Rectal smooth muscle tissue (tissue), 1 donor: Measurements from ENCODE around the gene BMPR1B.

Experiments
- H3K27ac ChIP-seq: one replicate; pipeline ENCODE4 v1.7.0; 2013; ENCODE audit warnings: low read depth, low read length, inconsistent platforms
- H3K27me3 ChIP-seq: one replicate; pipeline ENCODE4 v1.7.0; 2013; ENCODE audit warnings: low read length; ENCODE audit not compliant: control insufficient read depth, insufficient read depth
- H3K36me3 ChIP-seq: one replicate; pipeline ENCODE4 v1.7.0; 2013; ENCODE audit warnings: low read length; ENCODE audit not compliant: control insufficient read depth, insufficient read depth
- H3K4me1 ChIP-seq: one replicate; pipeline ENCODE4 v1.7.0; 2013; ENCODE audit warnings: low read length; ENCODE audit not compliant: control insufficient read depth, insufficient read depth
- H3K4me3 ChIP-seq: one replicate; pipeline ENCODE4 v1.7.0; 2013; ENCODE audit warnings: low read length
- H3K9ac ChIP-seq: one replicate; pipeline ENCODE4 v1.7.0; 2013; ENCODE audit warnings: low read length

BMPR1B gene

DNA sequence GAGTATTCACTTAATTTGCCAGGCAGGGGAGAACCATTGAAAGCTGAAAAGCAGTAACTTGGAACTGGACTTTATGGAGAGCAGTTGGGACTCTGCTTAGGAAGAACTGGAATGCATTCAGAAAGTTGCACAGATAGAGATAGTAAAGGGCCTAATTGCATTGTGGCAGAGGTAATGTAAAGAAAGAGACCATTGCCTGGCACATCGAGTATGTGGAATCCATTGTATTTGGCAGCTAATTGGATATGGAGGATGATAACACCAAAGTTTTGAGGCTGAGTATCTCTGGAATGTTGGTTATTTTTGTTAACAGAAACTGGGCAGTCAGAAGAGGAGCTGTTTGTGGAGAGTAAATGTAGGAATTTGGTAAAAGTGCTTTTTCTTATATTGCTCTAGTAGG is 169.9 kb downstream of the BMPR1B start:
- no peak overlapping the region for H3K4me3 ChIP-seq
- no peaks in the 10 kb centered on the region for H3K4me1 ChIP-seq
- H3K36me3 ChIP-seq = no peaks in the 10 kb centered on the region
- H3K27ac ChIP-seq = no peak overlapping the region
- no peaks in the 10 kb centered on the region for H3K27me3 ChIP-seq
- no peak overlapping the region for H3K9ac ChIP-seq

DNA sequence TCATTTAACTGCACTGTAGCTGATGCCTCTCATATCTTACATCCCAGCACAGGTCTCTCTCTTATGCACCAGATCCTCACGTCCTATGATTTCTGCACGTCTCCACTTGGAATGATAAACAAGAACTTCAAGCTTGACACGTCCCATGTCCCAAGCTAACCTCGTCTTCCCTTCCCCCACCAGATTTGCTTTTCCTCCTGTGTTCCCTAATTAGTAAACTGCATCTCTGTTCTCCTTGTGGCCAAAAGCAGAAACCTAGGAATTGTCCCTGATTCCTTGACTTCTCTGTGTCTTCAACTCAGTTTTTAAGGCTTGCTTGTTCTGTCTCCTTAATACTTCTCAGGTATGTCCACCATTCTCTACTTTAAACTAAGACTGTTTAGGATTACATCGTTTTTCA is 171.9 kb downstream of the BMPR1B start:
- Histone ChIP-seq H3K9ac (no peak overlapping the region), H3K4me3 (no peak overlapping the region), H3K36me3 (no peaks in the 10 kb centered on the region), H3K27ac (no peak overlapping the region), H3K27me3 (no peaks in the 10 kb centered on the region), H3K4me1 (no peaks in the 10 kb centered on the region)

- H3K27me3 ChIP-seq = no peaks in the 10 kb centered on the region
- no peak overlapping the region for H3K27ac ChIP-seq
- H3K4me1 ChIP-seq = no peaks in the 10 kb centered on the region
- no peak overlapping the region for H3K9ac ChIP-seq
- H3K36me3 ChIP-seq = no peaks in the 10 kb centered on the region
- no peak overlapping the region for H3K4me3 ChIP-seq
Observed at GRCh38 chr4:94931626-94932025, 173.9 kb downstream of the BMPR1B start.

DNA sequence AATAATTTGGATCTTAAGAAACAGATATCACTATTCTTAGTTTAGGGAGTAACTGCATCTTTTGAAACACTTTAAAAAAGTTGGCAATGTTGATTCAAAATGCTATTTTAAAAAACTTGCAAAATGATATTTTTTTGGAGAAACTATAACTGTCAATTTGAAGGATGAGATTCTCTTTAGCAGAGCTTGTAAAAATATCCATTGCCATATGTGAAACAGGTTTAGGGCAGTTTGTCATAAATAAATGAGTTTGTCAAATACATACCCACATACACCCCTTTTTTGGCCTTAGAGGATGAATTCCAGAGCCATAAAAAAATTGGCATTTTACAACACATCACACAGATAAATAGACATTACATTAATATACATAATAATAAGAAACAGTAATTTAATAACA is 174.6 kb downstream of the BMPR1B start:
- Histone ChIP-seq H3K4me1 (no peaks in the 10 kb centered on the region), H3K4me3 (no peak overlapping the region), H3K27ac (no peak overlapping the region), H3K27me3 (no peaks in the 10 kb centered on the region), H3K36me3 (no peaks in the 10 kb centered on the region), H3K9ac (no peak overlapping the region)

DNA sequence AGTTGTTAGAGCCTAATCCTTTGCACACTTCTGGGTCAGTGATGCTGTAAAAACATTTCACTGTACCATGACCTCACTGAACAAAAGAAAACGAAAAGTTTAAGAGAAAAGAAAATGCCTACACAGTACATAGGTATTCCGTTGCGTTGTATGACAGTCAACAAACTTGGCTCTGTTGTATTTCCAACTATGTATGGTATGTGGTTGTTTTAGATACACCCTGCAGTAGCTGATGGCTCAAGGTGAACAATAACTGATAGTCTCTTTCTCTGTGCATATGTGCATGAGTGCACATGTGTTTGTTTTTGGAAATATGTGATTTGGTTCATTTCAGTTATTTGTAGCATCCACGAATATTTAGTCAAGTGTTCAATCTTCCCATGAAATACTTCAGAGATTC is 176.0 kb downstream of the BMPR1B start:
- no peak overlapping the region for H3K9ac ChIP-seq
- no peak overlapping the region for H3K4me3 ChIP-seq
- H3K36me3 ChIP-seq = no peaks in the 10 kb centered on the region
- H3K27me3 ChIP-seq = no peaks in the 10 kb centered on the region
- H3K27ac ChIP-seq = no peak overlapping the region
- no peaks in the 10 kb centered on the region for H3K4me1 ChIP-seq

DNA sequence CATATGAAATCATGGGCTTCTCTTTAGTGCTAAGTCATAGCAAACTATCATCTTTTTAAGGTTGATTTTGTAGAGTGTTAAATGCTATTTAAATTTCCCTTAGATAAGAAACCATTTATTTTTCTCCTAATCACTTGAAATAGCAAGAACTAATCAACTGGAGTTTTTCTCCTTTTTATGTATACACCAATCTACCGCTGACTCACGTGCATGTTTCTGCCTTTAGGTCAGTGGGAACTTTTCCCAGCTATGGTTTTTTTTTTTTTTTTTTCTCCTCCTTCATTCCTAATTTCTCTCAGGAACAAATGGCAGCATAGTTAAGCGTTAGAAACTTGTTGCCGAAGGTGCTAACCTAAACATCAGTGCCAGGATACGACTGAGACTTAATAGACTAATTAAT is 176.4 kb downstream of the BMPR1B start:
- no peak overlapping the region for H3K4me3 ChIP-seq
- H3K27ac ChIP-seq = no peak overlapping the region
- no peaks in the 10 kb centered on the region for H3K4me1 ChIP-seq
- no peak overlapping the region for H3K9ac ChIP-seq
- H3K27me3 ChIP-seq = no peaks in the 10 kb centered on the region
- no peaks in the 10 kb centered on the region for H3K36me3 ChIP-seq

DNA sequence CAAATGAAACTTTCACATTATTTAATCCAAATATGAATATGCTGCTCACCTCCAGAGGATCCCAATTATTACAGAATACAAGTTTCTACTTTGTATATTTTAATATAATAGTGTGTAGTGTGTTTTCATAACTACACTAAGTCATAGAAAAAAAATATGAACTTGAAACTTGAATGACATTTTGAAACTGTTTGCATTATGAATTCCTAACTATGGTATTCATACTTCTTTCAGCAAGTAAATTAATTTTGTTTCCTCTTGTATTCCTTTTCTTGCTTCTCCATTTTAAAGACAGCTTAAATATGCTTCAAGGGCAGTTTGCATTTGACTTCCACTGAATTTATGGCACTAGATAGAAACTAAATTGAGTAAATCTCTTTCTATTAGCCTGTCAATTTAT is 177.1 kb downstream of the BMPR1B start:
- Histone ChIP-seq H3K4me1 (no peaks in the 10 kb centered on the region), H3K36me3 (no peaks in the 10 kb centered on the region), H3K27ac (no peak overlapping the region), H3K4me3 (no peak overlapping the region), H3K27me3 (no peaks in the 10 kb centered on the region), H3K9ac (no peak overlapping the region)

- Histone ChIP-seq H3K4me3 (no peak overlapping the region), H3K36me3 (no peaks in the 10 kb centered on the region)
Observed at GRCh38 chr4:94936854-94937253, 179.1 kb downstream of the BMPR1B start.

GRCh38 chr4:94939791-94940519 is 182.2 kb downstream of the BMPR1B start:
- H3K9ac ChIP-seq = no peak overlapping the region
- no peaks in the 10 kb centered on the region for H3K36me3 ChIP-seq
- H3K4me3 ChIP-seq = no peak overlapping the region
- no peaks in the 10 kb centered on the region for H3K27me3 ChIP-seq
- H3K27ac ChIP-seq = no peak overlapping the region
- H3K4me1 ChIP-seq = no peaks in the 10 kb centered on the region

More at GRCh38 chr4:94936854-94937253, 179.1 kb downstream of the BMPR1B start:
- no peaks in the 10 kb centered on the region for H3K27me3 ChIP-seq
- no peaks in the 10 kb centered on the region for H3K4me1 ChIP-seq
- no peak overlapping the region for H3K9ac ChIP-seq
- H3K27ac ChIP-seq = no peak overlapping the region

DNA sequence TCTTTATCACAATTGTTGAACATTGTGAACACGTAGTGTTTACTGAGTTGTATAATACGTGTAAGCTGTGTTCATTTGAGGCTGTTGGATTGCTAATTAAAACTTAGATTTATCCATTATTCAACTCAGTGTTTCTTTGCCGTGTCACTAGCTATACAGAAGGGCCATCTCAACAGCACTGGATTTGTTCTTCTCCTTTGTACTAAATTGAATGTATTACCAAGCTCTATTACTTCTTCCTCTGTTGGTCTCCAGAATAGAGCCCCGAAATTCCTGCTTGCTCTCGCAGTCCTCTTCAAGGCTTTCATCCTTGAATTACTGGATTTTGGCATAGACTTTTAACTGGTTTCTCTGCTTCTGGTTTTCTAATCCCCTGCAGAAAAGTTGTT is 182.8 kb downstream of the BMPR1B start:
- Histone ChIP-seq H3K4me1 (no peaks in the 10 kb centered on the region), H3K36me3 (no peaks in the 10 kb centered on the region), H3K4me3 (no peak overlapping the region), H3K27ac (no peak overlapping the region), H3K9ac (no peak overlapping the region), H3K27me3 (no peaks in the 10 kb centered on the region)

GRCh38 chr4:94941706-94942105 is 184.0 kb downstream of the BMPR1B start:
- H3K4me3 ChIP-seq = no peak overlapping the region
- H3K4me1 ChIP-seq = no peaks in the 10 kb centered on the region
- no peaks in the 10 kb centered on the region for H3K27me3 ChIP-seq
- H3K9ac ChIP-seq = no peak overlapping the region
- no peak overlapping the region for H3K27ac ChIP-seq
- no peaks in the 10 kb centered on the region for H3K36me3 ChIP-seq

- no peak overlapping the region for H3K9ac ChIP-seq
- H3K27me3 ChIP-seq = no peaks in the 10 kb centered on the region
- H3K4me3 ChIP-seq = no peak overlapping the region
- H3K27ac ChIP-seq = no peak overlapping the region
- no peaks in the 10 kb centered on the region for H3K36me3 ChIP-seq
- no peaks in the 10 kb centered on the region for H3K4me1 ChIP-seq
Observed at GRCh38 chr4:94944726-94945125, 187.0 kb downstream of the BMPR1B start.

DNA sequence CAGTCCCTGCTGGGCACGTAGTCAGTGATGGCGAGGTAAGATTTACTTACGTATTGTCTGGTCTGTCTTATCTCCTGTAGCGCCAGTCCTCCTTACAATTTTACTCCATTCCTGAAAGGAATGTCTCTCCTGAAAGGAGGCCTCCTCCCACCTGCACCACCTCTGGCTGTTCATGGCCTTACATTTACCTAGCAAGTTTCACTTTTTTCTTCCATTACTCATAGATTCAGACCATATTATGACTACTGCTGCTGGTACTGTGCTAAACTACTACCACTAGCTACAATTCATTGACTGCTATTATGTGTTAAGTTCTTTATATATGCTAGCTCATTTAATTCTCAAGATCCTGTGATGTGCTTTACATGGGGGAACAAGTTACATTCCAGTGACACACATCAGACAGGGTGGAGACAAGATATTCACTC is 189.9 kb downstream of the BMPR1B start:
- Histone ChIP-seq H3K27ac (no peak overlapping the region), H3K27me3 (no peaks in the 10 kb centered on the region), H3K9ac (no peak overlapping the region), H3K36me3 (no peaks in the 10 kb centered on the region), H3K4me3 (no peak overlapping the region), H3K4me1 (no peaks in the 10 kb centered on the region)
